Measurements from ENCODE around the gene TSPEAR. TPM values are rescaled to one million over a fixed set of nuclear protein-coding genes. Genes with fewer than 3 reads are reported as not detected.
"Not testable (repeated sequence)": the region's sequence is repeated elsewhere in the genome, so short reads cannot be mapped to it uniquely, and the experiment has no call there.

TSPEAR gene
- total and polyA plus RNA-seq, 2 of the 13 experiments (the other 11 are each of a cell fraction or from before 2014, with no cell fraction given) = 0.07 to 0.32 TPM

DNA sequence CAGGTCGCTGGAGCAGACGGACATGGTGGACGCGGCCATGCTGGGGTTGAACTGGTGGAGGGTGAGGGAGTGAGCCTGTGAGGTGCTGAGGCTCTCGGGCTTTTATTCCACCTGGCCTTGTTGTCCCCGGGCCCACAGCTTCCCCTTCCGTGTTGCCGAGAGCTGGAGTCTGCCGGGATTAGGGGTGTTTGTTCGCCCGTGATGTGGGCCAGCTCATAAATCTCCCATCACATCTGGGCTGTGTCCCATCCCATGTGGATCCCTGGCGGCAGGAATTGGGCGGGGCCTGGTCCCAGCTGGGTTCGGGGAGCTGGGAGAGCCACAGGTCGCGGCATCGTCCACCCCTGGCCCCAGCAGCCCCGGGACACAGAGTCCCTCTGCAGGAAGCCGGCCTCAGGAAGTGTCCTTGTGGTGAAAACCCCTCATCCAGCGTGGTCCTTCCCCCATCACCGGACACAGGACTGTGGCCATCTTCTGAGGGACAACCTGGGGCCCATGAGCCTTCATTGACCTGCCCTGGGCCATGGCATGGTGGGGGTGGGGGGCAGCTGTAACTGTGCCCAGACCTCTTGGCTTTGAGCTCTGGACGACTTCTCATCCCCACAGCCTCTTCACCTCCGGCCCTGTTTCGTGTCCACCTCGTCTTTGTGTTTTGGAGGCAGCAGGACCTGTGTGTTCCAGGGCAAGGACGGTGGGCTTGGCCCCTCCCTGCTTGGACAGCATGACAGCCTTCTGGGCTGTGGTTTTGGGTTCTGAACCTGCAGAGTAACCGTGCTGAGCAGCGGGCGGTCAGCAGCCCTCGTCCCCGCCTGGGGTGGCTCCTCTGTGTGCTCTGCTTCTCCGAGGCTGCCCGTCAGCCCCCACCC lies 118.7 kb downstream of the TSPEAR start, which contains the start of gene KRTAP10-6 (continued):
- no peak for TF ChIP-seq ETV6 (CRISPR knock-in tag; conservative IDR thresholded peaks at IDR 0.05)
- TF ChIP-seq ZFAT (CRISPR knock-in tag; conservative IDR thresholded peaks at IDR 0.05) = no peak
- 0 out of 2 replicates have a peak, but pooled peaks have one; percentile 41 for TF ChIP-seq DNMT1 (CRISPR knock-in tag; IDR thresholded peaks at IDR 0.05)
- no peak for TF ChIP-seq ZSCAN29 (CRISPR knock-in tag; conservative IDR thresholded peaks at IDR 0.05)
- TF ChIP-seq, protein P1, sequence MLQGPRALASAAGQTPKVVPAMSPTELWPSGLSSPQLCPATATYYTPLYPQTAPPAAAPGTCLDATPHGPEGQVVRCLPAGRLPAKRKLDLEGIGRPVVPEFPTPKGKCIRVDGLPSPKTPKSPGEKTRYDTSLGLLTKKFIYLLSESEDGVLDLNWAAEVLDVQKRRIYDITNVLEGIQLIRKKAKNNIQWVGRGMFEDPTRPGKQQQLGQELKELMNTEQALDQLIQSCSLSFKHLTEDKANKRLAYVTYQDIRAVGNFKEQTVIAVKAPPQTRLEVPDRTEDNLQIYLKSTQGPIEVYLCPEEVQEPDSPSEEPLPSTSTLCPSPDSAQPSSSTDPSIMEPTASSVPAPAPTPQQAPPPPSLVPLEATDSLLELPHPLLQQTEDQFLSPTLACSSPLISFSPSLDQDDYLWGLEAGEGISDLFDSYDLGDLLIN (CRISPR knock-in tag; IDR thresholded peaks at IDR 0.05; ENCODE audit: borderline replicate concordance) = no peak

DNA sequence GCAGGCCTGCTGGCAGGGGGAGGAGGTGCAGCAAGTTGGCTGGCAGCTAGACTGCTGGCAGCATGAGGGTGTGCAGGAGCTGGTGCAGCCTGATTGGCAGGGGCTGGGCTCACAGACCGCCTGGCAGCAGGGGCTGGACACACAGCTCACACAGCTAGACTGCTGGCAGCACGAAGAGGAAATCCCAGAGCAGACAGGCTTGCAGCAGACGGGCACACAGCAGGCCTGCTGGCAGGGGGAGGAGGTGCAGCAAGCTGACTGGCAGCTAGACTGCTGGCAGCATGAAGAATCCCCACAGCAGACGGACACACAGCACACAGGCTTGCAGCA lies 119.6 kb downstream of the TSPEAR start:
- DNase-seq (ENCODE audit: low spot score); H3K9me3 ChIP-seq (ENCODE audit: low read length); H3K79me2 ChIP-seq (ENCODE audit: insufficient read depth, low read length); CTCF ChIA-PET (ENCODE audit: low intra/inter-chr PET ratio, low total read pairs); H3K27ac ChIP-seq (ENCODE audit: extremely low read length, insufficient read depth, low read length); H4K20me1 ChIP-seq (ENCODE audit: insufficient read depth, low read length); FAIRE-seq; H3K27me3 ChIP-seq (ENCODE audit: control insufficient read depth in 1 of 2, insufficient read depth in 2 of 2, low read length in 2 of 2); H3K36me3 ChIP-seq (replicated peaks in 1 of 2; ENCODE audit: control insufficient read depth in 1 of 2, insufficient read depth in 2 of 2, low read length in 2 of 2); POLR2A ChIA-PET; ATAC-seq; BruUV-seq (replicated peaks); in situ Hi-C loops (cut with HindIII; ENCODE audit: extremely low pct_ligation_motif_present, low pct_unique_long_range_greater_than_20kb); H3K9ac ChIP-seq (ENCODE audit: insufficient read depth, low read depth, low read length); H2AFZ ChIP-seq (ENCODE audit: low read length); H3K4me3 ChIP-seq (replicated peaks in 1 of 3; ENCODE audit: insufficient read depth in 1 of 3, low read depth in 2 of 3, low read length in 3 of 3); intact Hi-C loops (cut with micrococcal nuclease; ENCODE audit: unreplicated experiment); H3K4me2 ChIP-seq (ENCODE audit: low read depth, low read length): not testable (repeated sequence)
- 0 out of 2 replicates have a peak, but pooled peaks have one; percentile 10 for TF ChIP-seq HNRNPL (IDR thresholded peaks at IDR 0.05; ENCODE audit: low read depth, low read length)
- TF ChIP-seq ADNP (CRISPR knock-in tag; IDR thresholded peaks at IDR 0.05) = 0 out of 2 replicates have a peak, but pooled peaks have one; percentile 16
- 80% methylated on average over 1 of the region's 4 CpGs for WGBS (ENCODE audit: low lambda C conversion rate)
- peaks cover 52% of the 10 kb centered on the region for H3K4me1 ChIP-seq (ENCODE audit: insufficient read depth, low read length)
